Neural progenitor cell (in vitro differentiated cells): Measurements from ENCODE around the gene DNAJC5. TPM values are rescaled to one million over a fixed set of nuclear protein-coding genes. Genes with fewer than 3 reads are reported as not detected.

ENCODE experiments used
- DNase-seq: peaks from one replicate; pipeline ENCODE4 v3.0.0-alpha.2; 2016; ENCODE audit warnings: low spot score
- H2AFZ ChIP-seq: fragments of 200-600 bp; sonication (generic); replicated peaks from 2 replicates; pipeline ENCODE4 v1.6.1; 2016; ENCODE audit warnings: antibody characterized with exemption
- H3F3A ChIP-seq: fragments of 200-600 bp; sonication (generic); 2 replicates; pipeline ENCODE4 v1.6.1; 2016; ENCODE audit warnings: antibody characterized with exemption, low read depth
- H3K27ac ChIP-seq: fragments of 200-600 bp; sonication (generic); 2 replicates; pipeline ENCODE4 v1.5.1; 2016; ENCODE audit warnings: mild to moderate bottlenecking
- H3K27me3 ChIP-seq: fragments of 200-600 bp; sonication (generic); 2 replicates; pipeline ENCODE4 v1.6.1; 2016; ENCODE audit warnings: mild to moderate bottlenecking, moderate library complexity
- H3K36me3 ChIP-seq: fragments of 200-600 bp; sonication (generic); 2 replicates; pipeline ENCODE4 v1.5.1; 2016
- H3K4me1 ChIP-seq: fragments of 200-600 bp; sonication (generic); 2 replicates; pipeline ENCODE4 v1.6.1; 2016; ENCODE audit warnings: mixed run types
- H3K4me2 ChIP-seq: fragments of 200-600 bp; sonication (generic); 2 replicates; pipeline ENCODE4 v1.6.1; 2016
- H3K4me3 ChIP-seq: fragments of 200-600 bp; sonication (generic); 2 replicates; pipeline ENCODE4 v1.5.1; 2016
- H3K79me2 ChIP-seq: fragments of 200-600 bp; sonication (generic); 2 replicates; pipeline ENCODE4 v1.6.1; 2016; ENCODE audit warnings: low read depth
- H3K9ac ChIP-seq: fragments of 200-600 bp; sonication (generic); 2 replicates; pipeline ENCODE4 v1.6.1; 2016
- H3K9me3 ChIP-seq: fragments of 200-600 bp; sonication (generic); 2 replicates; pipeline ENCODE4 v1.5.1; 2016; ENCODE audit warnings: low read depth
- H4K20me1 ChIP-seq: fragments of 200-600 bp; sonication (generic); 2 replicates; pipeline ENCODE4 v1.6.1; 2016; ENCODE audit warnings: low read depth
- H3K27ac Mint-ChIP-seq: 3 replicates; pipeline ENCODE4 v1.8.0; 2021; ENCODE audit warnings: mixed read lengths
- H3K27me3 Mint-ChIP-seq: 2 replicates; pipeline ENCODE4 v1.8.0; 2022; ENCODE audit warnings: low read depth, mild to moderate bottlenecking, inconsistent platforms, moderate library complexity, mixed read lengths; ENCODE audit not compliant: insufficient read depth
- H3K36me3 Mint-ChIP-seq: 3 replicates; pipeline ENCODE4 v1.8.0; 2021; ENCODE audit warnings: mixed read lengths
- H3K4me1 Mint-ChIP-seq: 3 replicates; pipeline ENCODE4 v1.8.0; 2021; ENCODE audit warnings: mixed read lengths
- H3K4me3 Mint-ChIP-seq: 3 replicates; pipeline ENCODE4 v1.8.0; 2021; ENCODE audit warnings: mild to moderate bottlenecking, moderate library complexity, mixed read lengths
- H3K9me3 Mint-ChIP-seq: 3 replicates; pipeline ENCODE4 v1.8.0; 2020; ENCODE audit warnings: mixed read lengths
- EZH2 ChIP-seq: fragments of 200-600 bp; sonication (generic); IDR thresholded peaks from 2 replicates; pipeline ENCODE4 v1.6.1; 2017; ENCODE audit warnings: antibody characterized with exemption, mild to moderate bottlenecking, moderate library complexity
- EZH2phosphoT487 ChIP-seq: fragments of 200-600 bp; sonication (generic); IDR thresholded peaks from 2 replicates; pipeline ENCODE4 v1.6.1; 2017; ENCODE audit warnings: antibody characterized with exemption
- total RNA-seq: library from RNA; depleted of rRNA; stranded (reverse); fragments of >200 nt; gene quantifications from 2 replicates; pipeline ENCODE4 v1.2.3, GENCODE V29; 2015; ENCODE audit warnings: low replicate concordance
- TF ChIP-seq, protein P1 (sequence below): fragments of 200-600 bp; sonication (generic); IDR thresholded peaks from 2 replicates; pipeline ENCODE4 v1.5.1; 2017; ENCODE audit warnings: antibody characterized with exemption, mild to moderate bottlenecking

The DNAJC5 gene
- total RNA-seq, 1 donor from 2014 or later = 17.2 TPM

DNA sequence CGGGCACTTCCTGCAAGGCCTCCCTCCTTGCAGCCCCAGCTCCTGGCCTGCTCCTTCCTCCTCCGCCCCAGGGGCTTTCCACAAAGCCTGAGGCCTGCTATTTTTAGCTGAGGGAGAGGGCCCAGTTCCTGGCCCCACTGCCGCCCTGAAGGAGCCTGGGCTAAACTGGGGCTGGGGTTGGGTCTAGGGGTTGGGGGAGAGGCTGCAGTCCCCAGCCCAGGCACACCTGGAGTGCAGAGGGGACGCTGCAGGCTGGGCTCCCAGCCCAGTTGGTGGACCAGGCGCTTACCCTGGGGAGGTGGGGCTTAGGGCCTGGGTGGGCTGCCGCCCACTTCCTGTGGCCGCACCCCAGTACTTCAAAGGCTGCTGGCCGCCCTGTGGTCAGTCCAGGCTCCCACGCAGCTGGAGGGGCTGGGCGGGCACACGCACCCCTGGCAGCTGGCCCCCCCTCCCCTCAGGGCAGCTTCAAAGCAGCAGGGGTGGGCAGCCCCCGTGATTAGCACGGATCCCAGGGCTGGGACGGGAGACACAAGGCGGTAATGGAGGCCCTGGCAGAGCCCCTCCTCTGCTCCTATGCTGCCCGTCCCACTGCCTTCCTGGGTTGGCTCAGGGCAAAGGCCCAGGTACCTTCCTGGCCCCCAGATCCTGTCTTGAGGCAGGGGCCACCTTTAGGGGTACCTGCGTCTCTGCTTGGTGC, 40.7 kb upstream of the DNAJC5 start:
- Histone ChIP-seq H3K27ac (no peak overlapping the region), H3K4me2 (peak overlapping the region; percentile 50), H3F3A (peaks cover 28% of the 10 kb centered on the region), H3K9me3 (no peaks in the 10 kb centered on the region), H3K9ac (no peak overlapping the region), H4K20me1 (no peaks in the 10 kb centered on the region), H3K27me3 (no peaks in the 10 kb centered on the region), H3K79me2 (no peaks in the 10 kb centered on the region), H3K4me1 (peaks cover 35% of the 10 kb centered on the region), H3K36me3 (no peaks in the 10 kb centered on the region), H3K4me3 (no peak overlapping the region), H2AFZ (no peak overlapping the region)
- H3K4me1 Mint-ChIP-seq = peaks cover 26% of the 10 kb centered on the region
- no peaks in the 10 kb centered on the region for H3K36me3 Mint-ChIP-seq
- H3K9me3 Mint-ChIP-seq = peaks cover 7% of the 10 kb centered on the region
- peaks cover 4% of the 10 kb centered on the region for H3K27me3 Mint-ChIP-seq
- H3K27ac Mint-ChIP-seq = no peak overlapping the region
- DNase-seq = no peak
- TF ChIP-seq, protein P1, sequence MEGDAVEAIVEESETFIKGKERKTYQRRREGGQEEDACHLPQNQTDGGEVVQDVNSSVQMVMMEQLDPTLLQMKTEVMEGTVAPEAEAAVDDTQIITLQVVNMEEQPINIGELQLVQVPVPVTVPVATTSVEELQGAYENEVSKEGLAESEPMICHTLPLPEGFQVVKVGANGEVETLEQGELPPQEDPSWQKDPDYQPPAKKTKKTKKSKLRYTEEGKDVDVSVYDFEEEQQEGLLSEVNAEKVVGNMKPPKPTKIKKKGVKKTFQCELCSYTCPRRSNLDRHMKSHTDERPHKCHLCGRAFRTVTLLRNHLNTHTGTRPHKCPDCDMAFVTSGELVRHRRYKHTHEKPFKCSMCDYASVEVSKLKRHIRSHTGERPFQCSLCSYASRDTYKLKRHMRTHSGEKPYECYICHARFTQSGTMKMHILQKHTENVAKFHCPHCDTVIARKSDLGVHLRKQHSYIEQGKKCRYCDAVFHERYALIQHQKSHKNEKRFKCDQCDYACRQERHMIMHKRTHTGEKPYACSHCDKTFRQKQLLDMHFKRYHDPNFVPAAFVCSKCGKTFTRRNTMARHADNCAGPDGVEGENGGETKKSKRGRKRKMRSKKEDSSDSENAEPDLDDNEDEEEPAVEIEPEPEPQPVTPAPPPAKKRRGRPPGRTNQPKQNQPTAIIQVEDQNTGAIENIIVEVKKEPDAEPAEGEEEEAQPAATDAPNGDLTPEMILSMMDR = no peak
- TF ChIP-seq EZH2phosphoT487 (no peak), EZH2 (no peak)
- no peak overlapping the region for H3K4me3 Mint-ChIP-seq

DNA sequence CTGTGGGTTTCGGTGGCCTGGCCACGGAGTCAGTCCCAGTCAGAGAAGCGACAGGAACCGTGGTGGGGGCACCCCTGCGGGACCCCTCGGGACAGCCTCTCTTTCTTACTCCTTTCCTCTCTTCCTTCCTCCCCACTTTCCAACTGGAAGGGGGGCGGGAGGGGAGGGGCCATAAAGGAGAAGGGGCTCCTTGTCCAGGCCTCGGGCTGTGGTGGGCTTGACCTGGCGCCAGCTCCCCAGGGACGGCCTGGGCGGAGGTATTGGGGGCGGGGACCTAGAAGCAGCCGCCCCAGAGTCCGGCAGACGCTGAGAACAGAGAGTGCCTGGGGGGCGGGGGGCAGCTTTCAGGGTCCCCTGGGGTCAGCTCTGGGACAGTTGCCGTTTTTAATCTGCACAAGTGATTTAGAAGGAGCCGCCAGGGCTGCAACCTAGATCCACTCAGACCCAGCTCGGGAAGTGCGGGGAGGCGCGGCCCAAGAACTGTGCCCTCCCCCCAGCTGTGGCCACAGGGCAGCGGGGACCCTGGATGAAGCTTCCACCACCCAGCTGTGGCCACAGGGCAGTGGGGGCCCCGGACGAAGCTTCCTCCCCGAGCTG, 40.1 kb upstream of the DNAJC5 start:
- Histone ChIP-seq H3K27ac (no peak overlapping the region), H3K36me3 (no peaks in the 10 kb centered on the region), H3K4me2 (peak overlapping the region; percentile 50), H3K4me1 (peaks cover 40% of the 10 kb centered on the region), H3F3A (peaks cover 31% of the 10 kb centered on the region), H2AFZ (no peak overlapping the region), H3K9ac (no peak overlapping the region), H3K9me3 (no peaks in the 10 kb centered on the region), H3K27me3 (no peaks in the 10 kb centered on the region), H3K79me2 (no peaks in the 10 kb centered on the region), H4K20me1 (no peaks in the 10 kb centered on the region), H3K4me3 (no peak overlapping the region)
- Mint-ChIP-seq H3K36me3 (no peaks in the 10 kb centered on the region), H3K27me3 (peaks cover 4% of the 10 kb centered on the region), H3K4me1 (peaks cover 33% of the 10 kb centered on the region), H3K27ac (no peak overlapping the region), H3K4me3 (no peak overlapping the region), H3K9me3 (peaks cover 7% of the 10 kb centered on the region)
- TF ChIP-seq, protein P1 = no peak
- TF ChIP-seq EZH2 (no peak), EZH2phosphoT487 (no peak)
- DNase-seq = peak; percentile 47

DNA sequence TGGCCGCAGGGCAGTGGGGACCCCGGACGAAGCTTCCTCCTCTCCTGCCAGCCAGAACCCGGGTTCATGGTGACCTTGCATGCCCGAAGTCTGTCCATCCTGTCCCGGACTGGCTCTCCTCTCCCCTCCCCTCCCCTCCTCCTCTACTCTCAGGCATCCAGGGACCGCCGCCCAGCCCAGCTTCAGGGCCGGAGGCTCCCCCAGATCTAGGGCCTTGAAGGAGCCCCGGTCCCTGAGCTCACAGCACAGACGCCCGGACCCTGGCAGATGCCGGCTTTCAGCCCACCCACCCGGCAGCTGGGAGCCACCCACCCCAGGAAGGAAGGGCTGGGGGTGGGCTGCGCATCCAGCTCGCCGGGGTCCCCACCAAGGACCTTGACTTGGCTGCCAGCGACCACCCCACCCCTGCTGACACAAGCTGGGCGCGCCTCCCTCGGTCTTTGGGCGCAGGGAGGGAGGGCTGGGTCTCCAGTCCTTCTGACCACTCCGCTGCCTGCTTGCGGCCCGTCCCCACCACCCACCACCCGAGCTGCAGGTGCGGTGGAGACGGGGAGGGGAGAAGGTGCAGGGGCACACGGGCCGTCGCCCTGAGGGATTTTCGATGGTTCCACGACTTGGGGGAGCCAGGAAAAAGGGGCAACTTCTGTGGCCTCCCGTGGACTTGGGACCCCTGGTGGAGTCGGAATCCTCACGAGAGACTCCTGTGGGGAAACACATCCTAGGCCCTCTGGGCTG, 39.4 kb upstream of the DNAJC5 start:
- peak overlapping the region; percentile 50 for H3K4me2 ChIP-seq

More for the DNA sequence above, 39.4 kb upstream of the DNAJC5 start:
- Histone ChIP-seq H3K4me3 (no peak overlapping the region), H3K9ac (no peak overlapping the region), H3K9me3 (no peaks in the 10 kb centered on the region), H3K79me2 (no peaks in the 10 kb centered on the region), H2AFZ (no peak overlapping the region), H3F3A (peaks cover 29% of the 10 kb centered on the region), H3K36me3 (no peaks in the 10 kb centered on the region), H3K27me3 (no peaks in the 10 kb centered on the region), H4K20me1 (no peaks in the 10 kb centered on the region), H3K27ac (no peak overlapping the region), H3K4me1 (peaks cover 40% of the 10 kb centered on the region)
- H3K4me3 Mint-ChIP-seq = no peak overlapping the region
- no peaks in the 10 kb centered on the region for H3K36me3 Mint-ChIP-seq
- peaks cover 4% of the 10 kb centered on the region for H3K27me3 Mint-ChIP-seq
- no peak overlapping the region for H3K27ac Mint-ChIP-seq
- DNase-seq = no peak
- TF ChIP-seq EZH2 (no peak), EZH2phosphoT487 (no peak)
- TF ChIP-seq, protein P1 = no peak
- peaks cover 5% of the 10 kb centered on the region for H3K9me3 Mint-ChIP-seq
- peaks cover 36% of the 10 kb centered on the region for H3K4me1 Mint-ChIP-seq
